GM18870 (cell line): ENCODE results near the gene CLMP.
A peak's percentile ranks its signal among the peaks of the same experiment; 100 is the strongest.

Experiments
- ATAC-seq: cut with Tn5 transposase; IDR thresholded peaks from one replicate; pipeline ENCODE4 v1.9.1; 2021; ENCODE audit warnings: moderate library complexity; ENCODE audit not compliant: unreplicated experiment

The CLMP gene, protein sequence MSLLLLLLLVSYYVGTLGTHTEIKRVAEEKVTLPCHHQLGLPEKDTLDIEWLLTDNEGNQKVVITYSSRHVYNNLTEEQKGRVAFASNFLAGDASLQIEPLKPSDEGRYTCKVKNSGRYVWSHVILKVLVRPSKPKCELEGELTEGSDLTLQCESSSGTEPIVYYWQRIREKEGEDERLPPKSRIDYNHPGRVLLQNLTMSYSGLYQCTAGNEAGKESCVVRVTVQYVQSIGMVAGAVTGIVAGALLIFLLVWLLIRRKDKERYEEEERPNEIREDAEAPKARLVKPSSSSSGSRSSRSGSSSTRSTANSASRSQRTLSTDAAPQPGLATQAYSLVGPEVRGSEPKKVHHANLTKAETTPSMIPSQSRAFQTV

DNA sequence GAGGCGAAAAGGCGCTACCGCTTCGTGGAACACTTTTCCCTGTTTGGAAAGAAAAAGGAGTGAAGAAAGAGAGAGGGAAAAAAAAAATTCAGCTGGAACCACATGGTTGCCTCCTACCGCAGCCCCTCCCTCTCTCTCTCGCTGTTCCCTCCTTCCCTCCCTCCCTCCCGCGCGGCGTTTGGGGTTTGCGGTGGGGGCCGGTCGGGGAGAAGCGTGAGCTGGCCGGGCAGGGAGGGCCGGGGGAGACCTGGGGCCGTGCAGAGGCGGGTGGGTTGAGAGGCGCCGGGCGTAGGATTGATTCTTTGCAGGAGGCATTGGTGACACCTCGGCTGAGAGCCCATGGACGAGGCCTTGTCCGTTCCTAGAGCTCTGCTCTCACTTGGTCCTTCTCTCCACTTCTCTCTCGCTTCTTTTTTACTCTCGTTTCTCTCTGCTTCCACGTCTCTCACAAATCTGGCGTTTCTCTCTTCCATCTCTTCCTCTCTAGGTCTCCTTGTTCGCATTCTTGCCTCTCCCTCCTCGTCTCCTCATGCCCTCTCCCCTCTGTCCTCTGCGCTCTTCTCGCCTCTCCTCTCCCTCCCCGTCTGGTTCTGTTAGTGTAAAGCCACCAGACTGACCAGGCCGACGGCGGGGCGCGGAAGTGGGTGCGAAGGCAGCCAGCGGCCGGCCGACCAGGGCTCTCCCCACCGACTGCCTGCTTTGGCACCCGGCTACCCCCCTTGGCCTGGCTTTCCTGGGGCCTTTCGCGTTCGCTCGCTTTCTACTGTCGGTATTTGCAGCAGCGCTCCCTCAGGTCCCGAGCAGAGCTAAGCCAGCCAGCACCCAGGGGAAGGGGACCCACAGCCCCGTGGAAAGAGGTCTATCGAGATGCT is at the start of gene CLMP:
Gene CLMP (minus strand): TSS at position 61 of the 872 bp plus-strand sequence. CDS start 308 bp downstream, outside the sequence.
- ATAC-seq, result no peak

DNA sequence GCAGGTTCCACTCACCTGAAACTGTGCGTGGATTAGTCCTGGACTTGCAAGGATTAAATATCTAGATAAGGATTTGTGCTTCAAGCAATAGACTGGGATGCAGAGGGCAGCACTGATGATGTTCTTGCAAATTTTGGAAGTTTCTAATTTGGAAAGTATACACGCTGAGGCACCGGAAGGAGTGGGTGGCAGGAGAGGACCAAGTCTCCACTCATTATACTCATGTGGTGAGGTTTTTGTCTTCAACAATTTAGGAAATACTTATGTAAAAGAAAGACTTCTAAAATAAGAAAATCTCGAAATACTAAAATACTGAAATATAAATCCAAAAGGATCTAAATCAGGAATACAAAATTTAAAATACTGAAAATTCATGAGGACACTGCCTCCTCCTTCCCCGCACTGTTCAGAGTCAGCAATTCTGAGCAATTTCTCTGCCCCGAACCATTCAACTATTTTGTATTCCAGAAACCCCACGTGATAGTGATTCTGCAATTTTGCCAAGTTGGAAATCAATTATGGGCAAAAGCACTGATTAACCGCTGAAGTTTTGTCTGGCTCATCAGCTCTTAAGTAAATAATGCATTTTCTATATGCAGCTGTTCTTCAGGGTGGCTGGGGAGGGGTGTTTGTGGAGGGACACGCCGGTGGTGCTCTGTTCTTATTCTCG is 47.0 kb upstream of the CLMP start:
- ATAC-seq, result no peak

DNA sequence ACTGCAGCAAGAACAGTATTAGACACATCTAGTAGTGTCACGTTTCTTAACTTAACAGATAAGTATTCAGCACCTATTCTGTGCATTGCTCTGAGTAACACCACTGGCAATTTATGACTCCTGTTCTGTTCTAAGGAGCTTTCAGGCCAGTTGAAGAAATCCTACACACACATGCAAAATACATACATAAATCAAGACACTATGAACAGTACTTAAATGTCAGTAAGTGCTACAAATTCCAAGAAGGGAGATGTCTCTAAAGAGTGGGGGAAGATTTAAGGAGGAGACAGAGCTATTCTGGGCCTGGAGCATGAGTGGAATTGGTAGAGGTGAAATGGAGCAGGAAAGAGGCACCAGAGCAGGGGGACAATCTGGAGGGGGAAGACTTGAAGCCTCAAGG is 46.2 kb upstream of the CLMP start:
- no peak for ATAC-seq

DNA sequence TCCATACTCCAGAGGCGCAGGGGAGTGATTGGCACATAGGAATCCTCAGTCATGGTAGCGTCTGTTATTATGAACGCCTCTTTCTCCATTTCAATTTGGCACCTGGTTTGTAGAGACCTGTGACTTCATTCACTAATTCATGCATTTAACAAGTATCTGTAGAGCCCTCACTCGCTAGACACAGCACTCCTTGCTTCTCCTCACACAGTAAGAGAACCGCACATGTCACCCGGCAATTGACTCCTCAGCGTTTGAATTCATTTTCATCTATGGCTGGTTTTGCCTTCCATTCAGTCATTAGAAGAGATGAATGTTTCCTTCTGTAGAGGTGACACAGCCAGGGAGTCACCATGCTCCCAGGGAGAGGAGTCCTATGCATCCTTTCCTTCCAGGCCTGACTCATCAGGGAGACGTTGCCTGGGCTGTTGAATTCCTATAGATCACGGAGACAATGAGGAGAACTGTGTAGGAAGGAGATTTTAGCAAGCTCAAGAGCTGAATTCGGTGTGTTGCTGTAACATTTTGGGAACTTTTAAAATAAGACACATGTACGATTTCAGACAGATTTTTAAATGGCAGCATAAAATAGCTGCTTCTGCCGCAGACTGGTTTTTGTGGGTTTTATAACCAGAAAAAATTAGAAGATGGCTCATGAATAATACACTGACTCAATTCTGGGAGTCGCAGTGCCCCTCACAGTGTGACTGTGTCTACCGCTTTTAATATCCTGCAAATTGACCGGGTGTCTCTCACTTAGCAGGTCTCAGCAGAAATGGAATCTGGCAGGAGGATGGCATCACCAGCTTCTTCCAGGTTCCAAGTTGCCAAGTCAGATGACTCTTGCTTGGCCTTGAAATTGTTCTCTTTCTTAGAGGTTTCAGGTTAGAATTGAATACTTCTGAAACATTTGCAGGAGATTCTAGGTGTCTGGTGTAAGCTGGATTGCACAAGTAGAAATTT is 44.4 kb upstream of the CLMP start:
- no peak for ATAC-seq

DNA sequence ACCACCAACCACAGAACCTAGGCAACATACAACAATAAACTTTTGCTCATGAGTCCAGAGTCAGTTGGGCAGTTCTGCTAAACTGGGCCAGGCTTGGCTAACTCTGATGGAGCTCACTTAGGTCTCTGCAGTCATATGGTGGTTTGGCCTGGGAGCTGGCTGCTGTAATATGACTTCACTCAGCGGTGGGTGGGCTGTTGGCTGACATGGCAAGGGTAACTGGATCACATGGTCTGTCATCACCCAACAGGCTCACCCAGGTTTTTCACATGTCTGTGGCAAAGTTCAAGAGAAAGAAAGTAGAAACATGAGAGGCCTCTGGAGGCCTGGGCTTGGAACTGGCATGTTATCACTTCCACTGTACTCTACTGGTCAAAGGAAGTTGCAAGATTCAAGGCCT is 43.2 kb upstream of the CLMP start:
- no peak for ATAC-seq

DNA sequence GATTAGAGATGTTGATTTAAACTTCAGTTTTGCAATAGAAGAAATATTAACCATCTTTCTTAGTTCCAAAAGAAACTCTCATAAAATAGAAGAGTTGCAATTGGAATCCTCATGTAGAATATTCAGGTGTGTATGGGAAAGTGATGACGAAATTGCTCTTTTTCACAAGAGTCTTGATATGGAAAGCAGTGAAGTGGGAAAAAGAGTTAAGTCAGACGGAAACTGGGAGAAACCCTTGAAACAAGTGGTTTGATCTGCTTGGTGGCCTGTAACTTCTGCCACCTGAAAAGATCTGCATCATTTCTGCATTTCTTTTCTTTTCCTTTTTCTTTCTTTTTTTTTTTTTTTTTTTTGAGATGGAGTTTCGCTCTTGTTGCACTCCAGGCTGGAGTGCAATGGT is 41.8 kb upstream of the CLMP start:
- ATAC-seq, result no peak

DNA sequence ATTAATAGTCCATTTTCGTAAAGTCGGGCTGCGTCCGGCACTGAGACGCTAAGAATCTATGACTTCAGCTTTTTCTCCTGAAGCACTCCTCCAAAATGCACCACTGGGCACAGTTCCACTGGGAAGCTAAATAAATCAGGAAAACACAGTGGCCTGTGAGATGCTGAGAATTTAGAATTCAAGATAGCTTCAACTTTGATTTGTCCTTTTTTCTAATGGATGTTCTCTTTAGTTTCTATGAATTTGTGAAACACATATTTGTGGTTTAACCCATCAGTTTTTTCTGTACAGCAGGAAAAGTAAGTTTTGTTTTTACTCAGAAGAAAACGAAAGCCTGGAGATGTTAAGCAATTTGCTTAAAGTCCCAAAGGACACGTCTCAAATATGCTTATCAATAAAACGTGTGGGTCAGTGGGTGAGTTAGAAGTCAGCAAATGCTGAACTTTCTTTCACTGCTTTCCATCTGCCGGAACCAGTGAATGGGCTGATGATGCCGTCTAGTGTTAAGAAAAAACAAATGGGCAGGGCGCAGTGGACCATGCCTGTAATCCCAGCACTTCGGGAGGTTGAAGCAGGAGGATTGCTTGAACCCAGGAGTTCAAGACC is 40.7 kb upstream of the CLMP start:
- ATAC-seq, result no peak

DNA sequence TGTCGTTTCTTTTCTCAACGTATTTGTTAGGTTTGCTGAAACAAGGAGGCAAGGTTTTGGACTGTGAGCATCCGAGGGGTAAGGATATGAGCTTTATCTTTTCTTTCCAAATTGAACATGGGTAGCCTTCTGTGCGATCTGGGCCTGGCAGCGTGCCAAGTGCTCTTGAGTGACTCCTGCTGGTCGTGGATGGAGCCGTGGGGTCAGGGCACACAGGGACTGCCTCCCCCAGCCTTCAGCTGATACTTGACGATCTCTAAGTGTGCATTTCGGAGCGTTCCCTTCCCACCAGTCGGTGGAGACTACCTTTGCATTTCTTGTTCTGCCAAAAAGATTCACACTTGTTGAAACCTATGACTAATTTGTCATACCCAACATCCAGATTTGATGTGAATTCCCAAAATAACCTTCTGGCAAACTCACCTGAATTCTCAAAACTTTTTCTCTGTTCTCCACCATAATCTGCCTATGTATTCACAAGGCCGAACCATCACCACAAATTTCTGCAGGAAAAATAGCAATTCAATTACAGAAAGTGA is 40.1 kb upstream of the CLMP start:
- no peak for ATAC-seq

DNA sequence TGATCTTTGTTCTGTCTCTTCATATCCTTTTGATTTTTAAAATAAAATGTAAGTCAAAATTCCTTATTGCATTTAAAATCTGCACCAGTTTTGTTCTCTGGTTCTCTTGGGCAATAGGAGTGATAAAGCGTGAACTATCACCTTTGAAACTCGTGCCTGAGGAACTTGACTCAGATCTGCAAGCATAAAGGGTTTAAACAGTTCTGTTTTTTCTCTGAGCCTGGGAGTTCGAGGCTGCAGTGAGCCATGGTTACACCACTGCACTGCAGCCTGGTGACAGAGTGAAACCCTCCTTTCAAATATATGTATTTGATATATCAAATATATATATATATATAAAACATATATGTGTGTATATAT is 38.9 kb upstream of the CLMP start:
- no peak for ATAC-seq

DNA sequence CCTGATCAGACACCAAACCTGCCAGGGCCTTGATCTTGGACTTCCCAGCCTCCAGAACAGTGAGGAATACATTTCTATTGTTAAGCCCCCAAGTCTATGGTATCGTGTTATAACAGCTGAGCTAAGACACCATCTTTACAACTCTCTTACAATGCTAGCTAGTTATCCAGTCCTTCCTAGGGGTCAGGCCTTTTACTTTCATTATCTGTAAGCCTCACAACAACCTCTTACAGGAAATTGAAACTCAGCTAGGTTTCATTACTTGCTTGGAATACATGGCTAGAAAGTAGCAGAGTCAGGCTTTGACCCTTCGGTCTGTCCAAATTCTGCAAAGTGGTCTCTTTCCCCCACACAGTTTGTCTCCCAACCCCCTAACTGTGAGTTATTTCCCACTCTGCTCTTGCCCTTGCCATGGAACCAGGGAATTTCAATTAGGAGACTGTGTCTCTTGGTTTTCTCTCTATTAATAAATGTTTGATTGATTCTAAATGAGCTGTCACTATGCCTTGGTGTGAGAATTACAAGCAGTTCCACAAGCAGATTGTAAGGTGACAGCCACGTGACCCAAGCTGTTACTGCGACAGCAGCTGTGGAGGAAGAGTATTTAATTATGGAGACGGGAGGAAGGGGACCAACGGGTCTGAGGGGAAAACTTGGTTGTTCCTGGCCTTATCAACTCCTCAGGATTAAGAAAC is 38.4 kb upstream of the CLMP start:
- peak; percentile 95 for ATAC-seq

DNA sequence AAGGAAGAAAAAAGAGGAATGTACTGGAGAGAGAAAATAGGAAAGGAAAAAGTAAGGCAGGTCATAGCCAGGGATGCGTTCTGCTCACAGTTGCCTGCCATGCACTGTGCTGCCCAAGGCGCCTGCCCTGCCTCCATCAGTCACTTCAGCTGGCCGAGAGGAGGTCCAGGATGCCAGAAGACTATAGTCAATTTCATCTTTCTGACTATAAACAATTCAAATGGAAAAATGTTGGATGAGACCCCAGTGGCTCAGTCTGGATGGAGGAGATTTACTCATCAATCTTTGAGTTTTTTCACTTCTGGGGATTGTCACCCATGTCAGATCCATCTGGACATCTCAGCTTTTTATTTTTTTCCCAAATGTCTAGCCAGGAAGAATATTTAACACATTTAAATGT is 36.7 kb upstream of the CLMP start:
- ATAC-seq, result no peak

DNA sequence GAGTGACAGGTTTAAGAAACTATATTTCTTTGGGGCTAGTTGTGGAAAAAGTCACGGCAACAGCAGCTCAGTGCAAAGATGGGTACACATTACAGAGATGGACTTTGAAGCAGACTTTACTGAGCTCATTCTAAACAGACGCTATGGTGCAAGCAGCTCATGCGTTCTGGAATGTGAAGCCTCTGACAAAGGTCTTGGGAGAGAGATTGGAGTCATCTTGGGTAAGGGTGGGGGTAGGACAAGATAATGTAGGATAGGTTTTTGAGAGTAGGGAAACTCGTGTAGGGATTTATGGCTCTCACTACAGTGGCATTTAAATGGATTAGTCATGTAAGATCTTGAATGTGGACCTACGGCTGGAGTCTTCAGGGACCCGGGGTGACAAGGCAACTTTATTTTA is 36.2 kb upstream of the CLMP start:
- no peak for ATAC-seq

DNA sequence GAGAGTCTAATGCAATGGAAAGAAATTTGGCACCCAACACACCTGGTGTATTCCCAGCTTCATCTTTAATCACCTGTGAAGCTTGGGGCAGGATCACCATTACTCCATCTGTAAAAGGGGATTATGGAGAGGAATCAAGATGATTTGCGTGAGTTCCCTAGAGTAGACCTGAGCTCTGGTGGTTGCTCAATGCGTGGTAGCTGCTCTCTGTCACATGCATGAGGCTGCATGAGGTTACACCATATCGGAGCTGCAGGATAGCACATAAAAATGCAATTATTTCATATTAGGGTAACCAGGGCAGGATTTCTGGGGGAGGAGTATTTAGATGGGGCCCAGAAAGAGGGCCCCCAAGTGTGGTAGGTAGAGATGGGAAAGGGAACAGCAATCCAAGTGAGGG is 35.3 kb upstream of the CLMP start:
- ATAC-seq, result no peak

DNA sequence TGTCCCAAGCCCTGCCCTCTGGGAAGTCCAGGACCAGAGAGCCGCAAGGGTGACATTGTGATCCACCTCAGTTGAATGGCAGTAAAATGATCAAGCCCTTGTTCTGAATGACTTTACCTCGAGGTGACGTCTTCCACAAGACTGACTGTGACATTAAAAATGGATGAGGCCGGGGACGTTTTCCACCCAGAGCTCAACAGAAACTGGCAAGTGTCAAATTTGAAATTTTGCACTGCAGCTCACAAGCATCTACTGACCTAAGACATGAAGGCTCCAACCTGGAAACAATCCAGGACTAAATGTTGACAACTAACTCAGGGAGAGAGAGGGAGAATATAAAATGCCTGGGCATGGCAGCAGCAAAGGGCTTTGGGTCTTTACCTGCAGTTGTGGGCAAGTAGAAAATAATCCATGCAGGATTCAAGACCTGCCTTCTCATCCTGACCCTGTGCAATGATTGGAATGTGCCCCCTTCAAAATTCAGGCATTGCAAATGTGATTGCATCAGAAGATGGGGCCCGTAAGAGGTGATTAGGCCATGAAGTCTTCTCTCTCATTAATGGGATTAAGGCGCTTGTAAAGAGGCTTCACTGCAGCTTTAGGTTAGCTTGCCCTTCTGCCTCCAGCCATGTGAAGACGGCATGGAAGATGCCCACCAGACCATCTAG is 33.6 kb upstream of the CLMP start:
- ATAC-seq, result no peak

DNA sequence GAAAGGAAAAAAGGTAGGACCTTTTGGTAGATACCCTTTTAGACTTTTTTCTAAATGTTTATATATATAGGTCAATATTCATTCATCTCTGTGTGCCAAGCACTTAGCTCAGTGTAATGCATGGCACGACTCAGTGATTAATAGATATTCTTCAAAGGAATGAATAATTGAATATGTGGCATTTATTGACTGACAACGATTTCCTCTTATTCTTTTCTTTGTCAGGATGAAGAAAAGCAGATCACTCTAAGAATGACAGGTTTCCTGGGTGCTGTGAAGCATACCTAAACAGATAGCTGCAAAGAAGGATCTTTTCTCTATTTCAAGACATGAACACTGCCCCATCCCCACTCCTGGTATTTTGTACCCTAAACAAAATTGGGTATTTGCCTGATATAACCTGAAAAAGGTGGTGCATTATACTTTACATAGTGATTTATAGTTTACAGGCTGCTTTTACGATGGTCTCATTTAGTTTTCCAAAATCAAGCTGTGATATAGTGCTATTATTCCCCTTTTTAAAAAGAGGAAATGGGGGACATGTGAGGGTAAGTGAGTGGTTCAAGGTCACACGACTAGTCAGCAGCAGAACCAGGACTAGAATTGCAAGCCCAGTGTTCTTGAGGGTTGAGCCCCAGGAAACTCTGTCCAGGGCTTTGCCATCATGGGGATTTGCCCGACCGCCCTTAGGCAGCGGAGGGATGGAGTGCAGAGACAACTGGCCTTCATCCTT is 32.9 kb upstream of the CLMP start:
- ATAC-seq, result no peak

DNA sequence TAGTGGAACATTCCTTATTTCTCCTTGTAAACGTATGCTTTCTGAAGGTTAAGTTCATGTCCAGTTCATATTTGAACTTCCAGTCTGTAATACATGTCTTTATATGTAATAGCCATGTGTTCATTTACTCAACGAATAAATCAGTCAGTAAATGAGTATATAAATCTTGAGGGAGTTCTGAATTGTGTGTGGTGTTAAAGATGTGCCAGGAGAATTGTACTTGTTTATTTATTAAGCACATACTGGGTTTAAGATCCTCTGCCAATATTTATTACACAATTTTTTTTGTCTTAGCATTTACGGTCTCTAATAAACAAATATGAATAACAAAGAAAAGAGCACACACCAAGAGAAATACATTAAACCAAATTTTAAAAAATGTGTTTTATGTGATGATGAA is 26.5 kb upstream of the CLMP start:
- no peak for ATAC-seq

DNA sequence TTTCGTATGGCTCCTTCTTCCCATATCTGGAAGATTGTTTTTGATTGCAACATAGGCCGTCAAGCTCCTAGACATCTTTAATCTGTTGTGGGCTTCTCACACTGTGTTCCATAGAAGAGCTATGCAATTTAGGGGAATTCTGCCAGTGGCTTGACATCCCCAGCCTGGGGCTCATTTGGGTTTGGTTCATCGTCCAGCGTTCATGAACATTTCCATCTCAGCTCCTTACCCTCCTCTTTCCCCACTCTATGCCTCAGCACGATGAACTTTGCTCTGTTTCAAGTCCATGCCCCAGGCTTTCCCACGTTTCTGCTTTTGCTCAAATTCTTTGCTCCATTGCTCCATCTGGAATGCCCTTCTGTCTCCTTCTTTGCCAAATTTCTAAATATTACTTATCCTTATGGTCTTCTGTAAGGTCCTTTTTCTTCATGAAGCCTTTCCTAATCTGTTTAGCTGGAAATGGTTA is 26.1 kb upstream of the CLMP start:
- no peak for ATAC-seq

DNA sequence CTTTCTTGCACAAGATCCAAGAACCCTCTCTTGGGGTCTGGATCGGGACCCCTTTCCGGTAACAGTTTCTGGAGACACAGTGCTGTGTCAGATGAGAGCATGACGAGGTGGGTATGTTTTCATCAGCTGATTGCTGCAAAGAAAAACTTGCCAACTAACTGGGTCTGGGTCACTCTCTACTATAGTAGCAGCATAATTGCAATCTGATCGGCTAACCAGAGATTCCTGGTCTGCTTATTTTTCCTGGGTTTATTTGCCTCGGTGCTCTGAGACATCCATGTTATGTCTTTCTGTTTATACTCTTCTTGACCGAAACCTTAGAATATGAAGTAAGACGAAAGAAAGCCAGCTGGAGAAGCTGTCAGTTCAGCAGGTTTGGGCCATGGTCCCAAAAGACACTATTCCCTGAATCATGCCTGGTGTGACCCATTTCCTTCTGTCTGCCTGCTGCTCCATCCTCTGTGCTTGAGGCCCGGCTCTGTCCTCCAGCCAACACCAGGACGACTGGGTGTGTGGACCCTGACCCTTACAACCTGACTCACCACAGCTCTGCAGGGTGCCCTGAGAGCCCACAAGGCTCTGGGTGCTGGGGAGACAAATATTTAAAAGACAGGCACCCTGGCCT is 24.1 kb upstream of the CLMP start:
- ATAC-seq, result no peak
